Immature natural killer cell (primary cell): ENCODE data around the gene AGXT. TPM values are rescaled to one million over a fixed set of nuclear protein-coding genes. Genes with fewer than 3 reads are reported as not detected.

Experiments
- DNase-seq, 3 donors: peaks; one replicate each; pipeline ENCODE4 v3.0.0; 2022; ENCODE audit warnings: mixed read lengths in 1 of 3
- H3K27ac Mint-ChIP-seq, 6 donors: one replicate each; pipeline ENCODE4 v1.8.0; 2020; ENCODE audit warnings: mixed read lengths in 6 of 6, mild to moderate bottlenecking in 5 of 6, inconsistent platforms in 4 of 6, moderate library complexity in 3 of 6
- H3K27me3 Mint-ChIP-seq, 3 donors: one replicate each; pipeline ENCODE4 v1.8.0; 2020 to 2021; ENCODE audit warnings: low read depth in 3 of 3, mild to moderate bottlenecking in 3 of 3, mixed read lengths in 3 of 3, moderate library complexity in 3 of 3, inconsistent platforms in 1 of 3
- H3K36me3 Mint-ChIP-seq, 3 donors: one replicate each; pipeline ENCODE4 v1.8.0; 2020; ENCODE audit warnings: mixed read lengths in 3 of 3, inconsistent platforms in 2 of 3, mild to moderate bottlenecking in 2 of 3
- H3K4me1 Mint-ChIP-seq, 2 donors: one replicate each; pipeline ENCODE4 v1.8.0; 2020; ENCODE audit warnings: inconsistent platforms in 2 of 2, mild to moderate bottlenecking in 2 of 2, mixed read lengths in 2 of 2, moderate library complexity in 1 of 2
- H3K4me3 Mint-ChIP-seq, 5 donors: one replicate each; pipeline ENCODE4 v1.8.0; 2020; ENCODE audit warnings: mild to moderate bottlenecking in 5 of 5, mixed read lengths in 5 of 5, inconsistent platforms in 3 of 5, moderate library complexity in 3 of 5
- H3K9me3 Mint-ChIP-seq, 6 donors: one replicate each; pipeline ENCODE4 v1.8.0; 2020; ENCODE audit warnings: mild to moderate bottlenecking in 6 of 6, mixed read lengths in 6 of 6, inconsistent platforms in 4 of 6, moderate library complexity in 3 of 6
- polyA plus RNA-seq, 3 donors: library from polyadenylated mRNA; unstranded; fragments of 300-500 nt; fragmentation: Illumina TruSeq; gene quantifications; one replicate each; pipeline ENCODE4 v1.2.3, GENCODE V29; 2021

The AGXT gene
- polyA plus RNA-seq, 3 donors from 2014 or later, result not detected

- no peak overlapping the region for H3K27ac Mint-ChIP-seq
- DNase-seq, result no peak
- no peaks in the 10 kb centered on the region for H3K9me3 Mint-ChIP-seq
- H3K4me3 Mint-ChIP-seq, result no peak overlapping the region
- no peaks in the 10 kb centered on the region for H3K36me3 Mint-ChIP-seq
- H3K27me3 Mint-ChIP-seq, result peaks cover 0 to 4% (median 1%) of the 10 kb centered on the region in 3 donors
- no peaks in the 10 kb centered on the region for H3K4me1 Mint-ChIP-seq
These were observed 30.8 kb downstream of the AGXT start for GRCh38 chr2:240899468-240899865.

GRCh38 chr2:240900141-240900860, 31.7 kb downstream of the AGXT start:
- H3K4me3 Mint-ChIP-seq, result no peak overlapping the region
- H3K4me1 Mint-ChIP-seq, result no peaks in the 10 kb centered on the region
- H3K36me3 Mint-ChIP-seq, result no peaks in the 10 kb centered on the region
- H3K9me3 Mint-ChIP-seq, result no peaks in the 10 kb centered on the region
- DNase-seq, result no peak
- no peak overlapping the region for H3K27ac Mint-ChIP-seq
- peaks cover 0 to 4% (median 1%) of the 10 kb centered on the region in 3 donors for H3K27me3 Mint-ChIP-seq

- Mint-ChIP-seq H3K4me1 (no peaks in the 10 kb centered on the region), H3K4me3 (no peak overlapping the region), H3K27ac (no peak overlapping the region), H3K27me3 (peaks cover 0 to 4% (median 2%) of the 10 kb centered on the region in 3 donors), H3K9me3 (no peaks in the 10 kb centered on the region), H3K36me3 (no peaks in the 10 kb centered on the region)
- DNase-seq, result no peak
These were observed 33.5 kb downstream of the AGXT start for GRCh38 chr2:240901986-240902614.

- Mint-ChIP-seq H3K27ac (no peak overlapping the region), H3K4me3 (no peak overlapping the region), H3K9me3 (no peaks in the 10 kb centered on the region), H3K4me1 (no peaks in the 10 kb centered on the region), H3K27me3 (peaks cover 0 to 4% (median 4%) of the 10 kb centered on the region in 3 donors), H3K36me3 (no peaks in the 10 kb centered on the region)
- no peak for DNase-seq
These were observed 34.0 kb downstream of the AGXT start for GRCh38 chr2:240902615-240903041.

GRCh38 chr2:240903191-240904060, 34.8 kb downstream of the AGXT start:
- no peak for DNase-seq
- Mint-ChIP-seq H3K4me3 (no peak overlapping the region), H3K4me1 (no peaks in the 10 kb centered on the region), H3K27ac (no peak overlapping the region), H3K9me3 (no peaks in the 10 kb centered on the region), H3K36me3 (no peaks in the 10 kb centered on the region), H3K27me3 (peaks cover 0 to 4% (median 4%) of the 10 kb centered on the region in 3 donors)

- no peaks in the 10 kb centered on the region for H3K4me1 Mint-ChIP-seq
- H3K4me3 Mint-ChIP-seq, result no peak overlapping the region
- H3K36me3 Mint-ChIP-seq, result no peaks in the 10 kb centered on the region
These were observed 35.9 kb downstream of the AGXT start for GRCh38 chr2:240904216-240905175.

GRCh38 chr2:240905176-240905781, 36.7 kb downstream of the AGXT start:
- no peaks in the 10 kb centered on the region for H3K9me3 Mint-ChIP-seq
- H3K27ac Mint-ChIP-seq, result no peak overlapping the region
- H3K36me3 Mint-ChIP-seq, result no peaks in the 10 kb centered on the region
- no peak overlapping the region for H3K4me3 Mint-ChIP-seq
- H3K4me1 Mint-ChIP-seq, result no peaks in the 10 kb centered on the region
- no peak for DNase-seq
- peaks cover 0 to 4% (median 2%) of the 10 kb centered on the region in 3 donors for H3K27me3 Mint-ChIP-seq

More at GRCh38 chr2:240904216-240905175, 35.9 kb downstream of the AGXT start:
- DNase-seq, result no peak
- Mint-ChIP-seq H3K27me3 (peaks cover 0 to 4% (median 2%) of the 10 kb centered on the region in 3 donors), H3K27ac (no peak overlapping the region), H3K9me3 (no peaks in the 10 kb centered on the region)

- Mint-ChIP-seq H3K4me3 (no peak within 1 kb of the TSS), H3K36me3 (no peaks in the 10 kb centered on the region), H3K9me3 (no peaks in the 10 kb centered on the region), H3K4me1 (no peaks in the 10 kb centered on the region), H3K27me3 (peaks cover 0 to 4% (median 2%) of the 10 kb centered on the region in 3 donors), H3K27ac (no peak within 1 kb of the TSS)
- DNase-seq, result no peak
These were observed 37.7 kb downstream of the AGXT start, which contains the start of gene CROCC2 for GRCh38 chr2:240906141-240906910. TSS of gene CROCC2 (plus strand) at chr2:240906336. CDS start at chr2:240906514, 178 bp downstream.

GRCh38 chr2:240906911-240907590, 38.4 kb downstream of the AGXT start:
- peaks cover 0 to 5% (median 2%) of the 10 kb centered on the region in 3 donors for H3K27me3 Mint-ChIP-seq
- no peaks in the 10 kb centered on the region for H3K4me1 Mint-ChIP-seq
- no peaks in the 10 kb centered on the region for H3K36me3 Mint-ChIP-seq
- no peak for DNase-seq
- H3K9me3 Mint-ChIP-seq, result no peaks in the 10 kb centered on the region
- H3K4me3 Mint-ChIP-seq, result no peak overlapping the region
- no peak overlapping the region for H3K27ac Mint-ChIP-seq

- no peak for DNase-seq
- Mint-ChIP-seq H3K27me3 (peaks cover 2 to 6% (median 4%) of the 10 kb centered on the region in 3 donors), H3K4me1 (no peaks in the 10 kb centered on the region), H3K4me3 (no peak overlapping the region), H3K36me3 (no peaks in the 10 kb centered on the region), H3K27ac (no peak overlapping the region), H3K9me3 (peaks cover 0 to 1% (median 0%) of the 10 kb centered on the region in 6 donors)
These were observed 40.8 kb downstream of the AGXT start for GRCh38 chr2:240909216-240909974.

- Mint-ChIP-seq H3K27me3 (peaks cover 2 to 6% (median 4%) of the 10 kb centered on the region in 3 donors), H3K36me3 (no peaks in the 10 kb centered on the region), H3K9me3 (peaks cover 0 to 1% (median 0%) of the 10 kb centered on the region in 6 donors), H3K4me1 (no peaks in the 10 kb centered on the region), H3K4me3 (no peak overlapping the region), H3K27ac (no peak overlapping the region)
- DNase-seq, result no peak
These were observed 43.1 kb downstream of the AGXT start for GRCh38 chr2:240911641-240912265.
